NB4 (cell line): ENCODE data around the gene PSMD9.

ENCODE experiments used
- CTCF ChIP-seq: IDR thresholded peaks from one replicate; pipeline ENCODE4 v1.5.1; 2012; ENCODE audit warnings: low read depth, low read length
- MYC ChIP-seq: IDR thresholded peaks from 2 replicates; pipeline ENCODE4 v1.6.1; 2011; ENCODE audit warnings: low read depth, low read length
- POLR2A ChIP-seq: IDR thresholded peaks from 2 replicates; pipeline ENCODE4 v1.6.1; 2011; ENCODE audit warnings: mild to moderate bottlenecking; ENCODE audit not compliant: insufficient read length; ENCODE audit errors: extremely low read depth
- TF ChIP-seq, protein P1 (sequence below): IDR thresholded peaks from 2 replicates; pipeline ENCODE4 v1.6.1; 2011; ENCODE audit warnings: low read depth, low read length

DNA sequence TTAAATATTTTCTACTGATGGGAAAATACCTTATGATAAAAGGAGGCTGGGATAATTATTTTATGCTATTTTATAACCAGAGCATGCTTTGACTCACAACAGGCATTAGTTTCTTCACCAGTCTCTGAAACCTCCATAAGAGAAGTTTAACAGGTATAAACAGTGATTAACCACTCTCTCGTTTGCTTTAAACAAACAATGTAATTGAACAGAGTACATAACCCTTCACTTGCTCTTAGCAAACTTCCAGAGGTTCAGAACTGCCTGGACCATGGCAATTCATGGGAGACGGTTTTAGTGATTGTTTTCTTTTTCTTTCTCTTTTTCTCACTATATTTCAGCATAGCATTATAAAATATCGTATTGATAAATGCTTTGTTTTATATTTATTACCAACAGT is 65.1 kb downstream of the PSMD9 start:
- TF ChIP-seq CTCF, result no peak
- no peak for TF ChIP-seq POLR2A
- TF ChIP-seq, protein P1, sequence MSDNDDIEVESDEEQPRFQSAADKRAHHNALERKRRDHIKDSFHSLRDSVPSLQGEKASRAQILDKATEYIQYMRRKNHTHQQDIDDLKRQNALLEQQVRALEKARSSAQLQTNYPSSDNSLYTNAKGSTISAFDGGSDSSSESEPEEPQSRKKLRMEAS, result no peak
- no peak for TF ChIP-seq MYC
